Measurements from ENCODE around the gene PTF1A.

PTF1A gene

GRCh38 chr10:23201837-23202236, 9.7 kb downstream of the PTF1A start:
- TF ChIP-seq CTBP1 (IDR thresholded peaks at IDR 0.05; ENCODE audit: borderline replicate concordance) (no peak), FOXM1 (IDR thresholded peaks at IDR 0.05; ENCODE audit: borderline replicate concordance) (no peak), ARNT (IDR thresholded peaks at IDR 0.05) (no peak), TARDBP (IDR thresholded peaks at IDR 0.05) (no peak), L3MBTL2 (conservative IDR thresholded peaks at IDR 0.05) (no peak), FOXK2 (IDR thresholded peaks at IDR 0.05) (no peak), ZNF384 (IDR thresholded peaks at IDR 0.05) (no peak), ELF4 (IDR thresholded peaks at IDR 0.05) (no peak), SUZ12 (IDR thresholded peaks at IDR 0.05) (no peak), NFRKB (IDR thresholded peaks at IDR 0.05) (no peak), HDGF (IDR thresholded peaks at IDR 0.05; ENCODE audit: borderline replicate concordance) (no peak), LEF1 (IDR thresholded peaks at IDR 0.05; ENCODE audit: borderline replicate concordance) (no peak)
- TF ChIP-seq, protein P1, sequence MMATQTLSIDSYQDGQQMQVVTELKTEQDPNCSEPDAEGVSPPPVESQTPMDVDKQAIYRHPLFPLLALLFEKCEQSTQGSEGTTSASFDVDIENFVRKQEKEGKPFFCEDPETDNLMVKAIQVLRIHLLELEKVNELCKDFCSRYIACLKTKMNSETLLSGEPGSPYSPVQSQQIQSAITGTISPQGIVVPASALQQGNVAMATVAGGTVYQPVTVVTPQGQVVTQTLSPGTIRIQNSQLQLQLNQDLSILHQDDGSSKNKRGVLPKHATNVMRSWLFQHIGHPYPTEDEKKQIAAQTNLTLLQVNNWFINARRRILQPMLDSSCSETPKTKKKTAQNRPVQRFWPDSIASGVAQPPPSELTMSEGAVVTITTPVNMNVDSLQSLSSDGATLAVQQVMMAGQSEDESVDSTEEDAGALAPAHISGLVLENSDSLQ (IDR thresholded peaks at IDR 0.05): no peak
- ChIA-PET POLR2A (no interaction called here), CTCF (interaction anchor here (0.5 kb wide), 1 partner anchor 579 kb away, joined by 4 read pairs; no protein-coding TSS in a partner anchor)
- no peak for DNase-seq (ENCODE audit: extremely low spot score)

DNA sequence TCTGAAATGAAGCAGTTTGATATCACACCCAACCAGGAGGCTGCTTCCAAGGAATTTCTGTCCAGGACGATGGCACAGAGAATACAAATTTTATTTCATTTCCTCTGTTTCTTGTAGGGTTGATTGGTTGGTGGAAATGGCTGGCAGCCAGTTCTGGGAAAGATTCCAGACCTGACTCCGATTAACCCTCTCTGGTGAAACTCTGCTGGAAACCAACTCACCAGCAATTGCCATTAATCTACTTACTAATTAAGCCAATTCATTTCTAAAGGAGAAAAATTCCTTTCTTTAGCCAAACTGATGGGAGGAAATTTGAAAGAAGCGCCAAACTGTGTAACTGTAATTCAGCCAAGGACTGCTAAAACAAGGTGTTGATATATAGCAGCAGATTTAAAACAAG, 10.7 kb downstream of the PTF1A start:
- DNase-seq (ENCODE audit: extremely low spot score): no peak
- TF ChIP-seq SP1 (IDR thresholded peaks at IDR 0.05) (no peak), ZNF384 (IDR thresholded peaks at IDR 0.05) (no peak), NFRKB (IDR thresholded peaks at IDR 0.05) (no peak), ARNT (IDR thresholded peaks at IDR 0.05) (no peak), TARDBP (IDR thresholded peaks at IDR 0.05) (no peak), FOXA1 (IDR thresholded peaks at IDR 0.05) (no peak), L3MBTL2 (conservative IDR thresholded peaks at IDR 0.05) (no peak), ELF4 (IDR thresholded peaks at IDR 0.05) (no peak), SUZ12 (IDR thresholded peaks at IDR 0.05) (no peak), CTBP1 (IDR thresholded peaks at IDR 0.05; ENCODE audit: borderline replicate concordance) (no peak)
- TF ChIP-seq, protein P1 (IDR thresholded peaks at IDR 0.05): no peak
- ChIA-PET POLR2A (no interaction called here), CTCF (no interaction called here)

DNA sequence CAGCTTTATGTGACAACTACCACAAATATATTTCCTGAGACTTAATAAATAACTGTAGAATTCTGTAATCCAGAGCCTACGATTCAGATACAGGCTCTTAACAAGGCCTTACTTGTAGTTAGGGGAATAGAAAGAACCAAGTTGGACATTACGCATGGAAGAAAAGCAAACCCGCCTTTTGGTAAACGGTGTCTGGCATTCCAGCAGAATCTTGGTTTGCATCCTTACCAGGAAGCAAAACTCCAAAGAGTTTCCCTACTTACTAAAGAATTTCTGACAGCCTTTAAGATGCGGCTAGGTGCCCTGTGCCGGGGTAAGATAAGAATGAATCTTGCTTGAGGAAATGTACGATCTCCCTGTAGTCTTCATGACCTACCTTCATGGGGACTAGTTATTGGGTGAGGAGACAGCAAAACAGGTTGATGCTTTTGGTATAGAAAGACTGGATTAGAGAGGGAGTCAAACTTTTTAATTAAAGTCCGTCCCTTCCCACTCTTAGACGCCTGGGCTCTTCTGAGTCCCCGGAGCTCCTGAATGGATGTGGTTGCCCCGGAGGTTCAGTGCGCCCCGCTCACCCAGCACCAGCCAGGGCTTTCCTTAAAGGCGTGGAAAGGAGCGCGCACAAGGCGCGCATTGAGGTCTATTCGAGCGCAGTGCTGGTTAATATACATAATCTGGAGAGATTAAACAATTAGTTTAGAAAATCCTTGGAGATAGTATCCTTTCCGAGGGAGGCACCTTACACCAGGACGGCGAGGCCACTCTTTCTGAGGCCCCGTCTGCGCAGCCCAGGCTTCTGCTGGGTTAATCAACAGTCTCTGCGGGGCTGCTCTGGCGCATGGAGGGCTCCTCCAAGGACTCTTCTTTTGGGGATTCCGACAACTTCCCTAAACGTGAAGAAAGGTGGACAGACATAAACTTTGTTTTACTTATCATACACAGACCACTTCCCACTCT, 11.5 kb downstream of the PTF1A start:
- POLR2A ChIA-PET: no interaction called here

DNA sequence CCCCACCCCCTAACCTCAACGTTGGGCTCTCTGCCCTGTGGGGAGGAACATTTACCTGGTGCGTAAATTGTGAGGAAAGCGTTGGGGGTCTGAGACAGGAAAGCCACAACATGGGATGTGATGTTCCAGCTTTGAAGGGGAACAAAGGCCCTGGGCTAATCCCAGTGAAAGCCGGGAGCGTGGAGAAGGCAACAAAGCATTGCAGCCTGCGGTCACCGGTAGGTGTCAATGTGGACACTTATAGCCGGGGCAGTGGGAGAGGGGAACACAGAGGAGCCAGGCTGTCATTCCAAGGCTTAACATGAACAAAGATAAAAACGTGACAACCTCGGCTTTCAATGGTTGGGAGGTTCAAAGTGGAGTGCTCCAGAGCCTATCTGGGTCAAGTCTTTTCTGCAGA, 12.7 kb downstream of the PTF1A start:
- CTCF ChIA-PET: no interaction called here

More for the DNA sequence above, 11.5 kb downstream of the PTF1A start:
- DNase-seq (ENCODE audit: extremely low spot score): no peak
- TF ChIP-seq, protein P1 (IDR thresholded peaks at IDR 0.05): no peak
- TF ChIP-seq BHLHE40 (IDR thresholded peaks at IDR 0.05; ENCODE audit: borderline replicate concordance): no peak
- no peak for TF ChIP-seq NFRKB (IDR thresholded peaks at IDR 0.05)
- TF ChIP-seq ELF4 (IDR thresholded peaks at IDR 0.05): no peak
- TF ChIP-seq L3MBTL2 (conservative IDR thresholded peaks at IDR 0.05): no peak
- TF ChIP-seq CTBP1 (IDR thresholded peaks at IDR 0.05; ENCODE audit: borderline replicate concordance): no peak
- no peak for TF ChIP-seq SP1 (IDR thresholded peaks at IDR 0.05)
- no peak for TF ChIP-seq HDGF (IDR thresholded peaks at IDR 0.05; ENCODE audit: borderline replicate concordance)
- TF ChIP-seq LEF1 (IDR thresholded peaks at IDR 0.05; ENCODE audit: borderline replicate concordance): no peak
- no peak for TF ChIP-seq ARNT (IDR thresholded peaks at IDR 0.05)
- no peak for TF ChIP-seq FOXK2 (IDR thresholded peaks at IDR 0.05)
- TF ChIP-seq FOXA1 (IDR thresholded peaks at IDR 0.05): no peak
- no peak for TF ChIP-seq SUZ12 (IDR thresholded peaks at IDR 0.05)
- TF ChIP-seq TARDBP (IDR thresholded peaks at IDR 0.05): no peak
- TF ChIP-seq ZNF384 (IDR thresholded peaks at IDR 0.05): no peak
- TF ChIP-seq FOXM1 (IDR thresholded peaks at IDR 0.05; ENCODE audit: borderline replicate concordance): no peak
- CTCF ChIA-PET: no interaction called here

GRCh38 chr10:23205972-23206642, 14.0 kb downstream of the PTF1A start:
- ChIA-PET CTCF (no interaction called here), POLR2A (no interaction called here)
- DNase-seq (ENCODE audit: extremely low spot score): no peak
- TF ChIP-seq L3MBTL2 (conservative IDR thresholded peaks at IDR 0.05) (no peak), CTBP1 (IDR thresholded peaks at IDR 0.05; ENCODE audit: borderline replicate concordance) (no peak), TARDBP (IDR thresholded peaks at IDR 0.05) (no peak), HDGF (IDR thresholded peaks at IDR 0.05; ENCODE audit: borderline replicate concordance) (no peak), FOXK2 (IDR thresholded peaks at IDR 0.05) (no peak), SP1 (IDR thresholded peaks at IDR 0.05) (no peak), ELF4 (IDR thresholded peaks at IDR 0.05) (no peak), SUZ12 (IDR thresholded peaks at IDR 0.05) (no peak), NFRKB (IDR thresholded peaks at IDR 0.05) (no peak), BHLHE40 (IDR thresholded peaks at IDR 0.05; ENCODE audit: borderline replicate concordance) (no peak), FOXA1 (IDR thresholded peaks at IDR 0.05) (no peak), ARNT (IDR thresholded peaks at IDR 0.05) (no peak), ZNF384 (IDR thresholded peaks at IDR 0.05) (no peak)
- TF ChIP-seq, protein P1 (IDR thresholded peaks at IDR 0.05): no peak

More for the DNA sequence above, 12.7 kb downstream of the PTF1A start:
- no peak for TF ChIP-seq ZNF384 (IDR thresholded peaks at IDR 0.05)
- TF ChIP-seq, protein P1 (IDR thresholded peaks at IDR 0.05): no peak
- TF ChIP-seq TARDBP (IDR thresholded peaks at IDR 0.05): no peak
- no peak for TF ChIP-seq L3MBTL2 (conservative IDR thresholded peaks at IDR 0.05)
- TF ChIP-seq HDGF (IDR thresholded peaks at IDR 0.05; ENCODE audit: borderline replicate concordance): no peak
- no peak for TF ChIP-seq SP1 (IDR thresholded peaks at IDR 0.05)
- no peak for TF ChIP-seq FOXK2 (IDR thresholded peaks at IDR 0.05)
- no peak for DNase-seq (ENCODE audit: extremely low spot score)
- POLR2A ChIA-PET: no interaction called here

Data from HEK293T (cell line).